Gastroesophageal sphincter (tissue), 3 donors: Measurements from ENCODE around the gene CDH1.

ENCODE experiments used
- CTCF ChIP-seq, 4 experiments: fragments of 200-600 bp in 2 of 4; fragments of 450-650 bp in 2 of 4; sonication (generic) in 1 of 4; IDR thresholded peaks; one replicate each; pipeline ENCODE4 v1.5.1; 2017 to 2019; ENCODE audit warnings: antibody characterized with exemption in 4 of 4, mild to moderate bottlenecking in 2 of 4, moderate library complexity in 2 of 4
- EP300 ChIP-seq: sonication (generic); formaldehyde crosslinking; IDR thresholded peaks from one replicate; pipeline ENCODE4 v1.6.1; 2017; ENCODE audit warnings: antibody characterized with exemption, mild to moderate bottlenecking
- POLR2A ChIP-seq, 2 donors: fragments of 450-650 bp; IDR thresholded peaks; one replicate each; pipeline ENCODE4 v1.6.1; 2017; ENCODE audit warnings: antibody characterized with exemption in 2 of 2, mild to moderate bottlenecking in 2 of 2, moderate library complexity in 1 of 2
- POLR2AphosphoS5 ChIP-seq: sonication (generic); formaldehyde crosslinking; IDR thresholded peaks from one replicate; pipeline ENCODE4 v1.6.1; 2017; ENCODE audit warnings: antibody characterized with exemption

DNA sequence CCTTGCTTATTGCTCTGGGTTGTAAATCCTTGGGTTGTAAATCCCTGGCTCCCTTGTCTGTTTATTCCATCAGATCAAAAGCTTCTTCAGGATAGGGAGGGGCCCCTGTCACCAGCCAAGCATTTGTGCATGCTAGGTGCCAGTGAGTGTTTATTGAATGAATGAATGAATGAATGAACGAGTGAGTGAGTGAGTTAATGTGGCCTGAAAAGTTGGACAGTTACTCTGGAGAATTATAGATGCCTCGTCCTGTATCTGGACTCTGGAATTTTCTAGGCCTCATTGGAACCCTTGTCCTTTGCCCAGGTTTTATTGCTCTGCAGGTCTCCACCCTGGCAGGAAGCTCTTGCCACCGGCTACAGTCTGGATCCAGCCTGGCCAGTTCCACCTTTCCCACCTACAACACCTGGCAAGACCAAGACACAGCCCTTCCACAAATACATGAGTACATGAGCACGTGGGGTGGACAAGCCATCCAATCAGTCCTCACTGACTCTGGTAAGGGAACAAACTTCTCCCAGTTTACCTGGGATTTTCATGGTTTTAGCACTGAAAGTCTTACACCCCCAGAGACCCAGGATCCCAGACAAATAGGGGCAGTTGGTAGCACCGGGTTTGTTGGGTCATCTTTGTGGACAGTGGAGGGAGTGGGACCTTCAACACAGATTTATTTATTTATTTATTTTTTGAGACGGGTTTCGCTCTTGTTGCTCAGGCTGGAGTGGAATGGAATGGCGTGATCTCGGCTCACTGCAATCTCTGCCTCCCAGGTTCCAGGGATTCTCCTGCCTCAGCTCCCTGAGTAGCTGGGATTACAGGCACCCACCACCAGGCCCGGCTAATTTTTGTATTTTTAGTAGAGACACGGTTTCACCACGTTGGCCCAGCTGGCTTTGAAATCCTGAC, 14.7 kb upstream of the CDH1 start:
- no peak for TF ChIP-seq EP300
- no peak for TF ChIP-seq CTCF (IDR thresholded peaks at IDR 0.05)
- no peak for TF ChIP-seq POLR2AphosphoS5
- TF ChIP-seq POLR2A (IDR thresholded peaks at IDR 0.05) = no peak
